GM18858 (cell line): ENCODE measurements around the gene REL.
"Not testable (repeated sequence)": the region's sequence is repeated elsewhere in the genome, so short reads cannot be mapped to it uniquely, and the experiment has no call there.

ENCODE experiments used
- ATAC-seq: cut with Tn5 transposase; IDR thresholded peaks from one replicate; pipeline ENCODE4 v1.9.1; 2021; ENCODE audit not compliant: unreplicated experiment

REL gene

GRCh38 chr2:60881047-60881932, at the start of gene REL:
Gene REL (plus strand): TSS chr2:60881574. CDS start chr2:60881841, 267 bp downstream.
- peak; percentile 49 for ATAC-seq

- no peak for ATAC-seq
Measured at GRCh38 chr2:60831921-60832320, 49.5 kb upstream of the REL start.

GRCh38 chr2:60832621-60833020, 48.8 kb upstream of the REL start:
- ATAC-seq, result no peak

- peak; percentile 42 for ATAC-seq
Measured at GRCh38 chr2:60834270-60834717, 47.1 kb upstream of the REL start.

GRCh38 chr2:60836491-60836890, 44.9 kb upstream of the REL start:
- ATAC-seq, result no peak

- peak; percentile 19 for ATAC-seq
Measured at GRCh38 chr2:60837123-60837522, 44.3 kb upstream of the REL start.

- ATAC-seq, result no peak
Measured at GRCh38 chr2:60838481-60838880, 42.9 kb upstream of the REL start.

GRCh38 chr2:60839126-60839813, 42.1 kb upstream of the REL start:
- ATAC-seq, result peak; percentile 43

- peak; percentile 45 for ATAC-seq
Measured at GRCh38 chr2:60840880-60841279, 40.5 kb upstream of the REL start.

- ATAC-seq, result no peak
Measured at GRCh38 chr2:60843006-60843405, 38.4 kb upstream of the REL start.

GRCh38 chr2:60844105-60844504, 37.3 kb upstream of the REL start:
- ATAC-seq, result no peak

GRCh38 chr2:60847854-60848253, 33.5 kb upstream of the REL start:
- no peak for ATAC-seq

- ATAC-seq, result no peak
Measured at GRCh38 chr2:60849187-60849586, 32.2 kb upstream of the REL start.

- no peak for ATAC-seq
Measured at GRCh38 chr2:60852282-60852860, 29.0 kb upstream of the REL start.

- ATAC-seq, result no peak
Measured at GRCh38 chr2:60853531-60853930, 27.8 kb upstream of the REL start.

- no peak for ATAC-seq
Measured at GRCh38 chr2:60855989-60856669, 25.2 kb upstream of the REL start.

GRCh38 chr2:60857056-60857455, 24.3 kb upstream of the REL start:
- no peak for ATAC-seq

GRCh38 chr2:60858897-60859311, 22.5 kb upstream of the REL start:
- no peak for ATAC-seq

GRCh38 chr2:60861736-60862135, 19.6 kb upstream of the REL start:
- no peak for ATAC-seq

- no peak for ATAC-seq
Measured at GRCh38 chr2:60862642-60863041, 18.7 kb upstream of the REL start.

- not testable (repeated sequence) for ATAC-seq
Measured at GRCh38 chr2:60865361-60865760, 16.0 kb upstream of the REL start.
